GM12878 (cell line): ENCODE data around the gene TK2.

Experiments used
- ATF3 ChIP-seq: IDR thresholded peaks from 2 replicates; pipeline ENCODE4 v1.6.1; 2011; ENCODE audit warnings: low read depth, mild to moderate bottlenecking, low read length, moderate library complexity, borderline replicate concordance; ENCODE audit errors: extremely low read depth
- CBFB ChIP-seq: IDR thresholded peaks from 2 replicates; pipeline ENCODE4 v1.6.1; 2016; ENCODE audit warnings: antibody characterized with exemption, low read depth
- CTCF ChIP-seq, 3 experiments: IDR thresholded peaks in 2 of 3; conservative IDR thresholded peaks in 1 of 3; 2 replicates each; pipeline ENCODE4 v1.5.1; 2011; ENCODE audit warnings: low read depth in 3 of 3, low read length in 3 of 3, mild to moderate bottlenecking in 3 of 3, control low read depth in 2 of 3, moderate library complexity in 2 of 3, inconsistent platforms in 1 of 3, mixed read lengths in 1 of 3; ENCODE audit not compliant: control insufficient read depth in 2 of 3, insufficient read depth in 1 of 3; ENCODE audit errors: extremely low read depth in 1 of 3
- FOS ChIP-seq: IDR thresholded peaks from 3 replicates; pipeline ENCODE4 v1.6.1; 2011; ENCODE audit warnings: borderline replicate concordance; ENCODE audit not compliant: insufficient read length; ENCODE audit errors: extremely low read depth
- MTA3 ChIP-seq: IDR thresholded peaks from 2 replicates; pipeline ENCODE4 v1.6.1; 2012; ENCODE audit warnings: low read length, inconsistent platforms, borderline replicate concordance
- RFX5 ChIP-seq: IDR thresholded peaks from 2 replicates; pipeline ENCODE4 v1.6.1; 2011; ENCODE audit warnings: low read depth, low read length, improper control_type of control experiment

- TF ChIP-seq RFX5, result no peak
- no peak for TF ChIP-seq MTA3
- no peak for TF ChIP-seq FOS
- no peak for TF ChIP-seq CTCF (IDR thresholded peaks at IDR 0.05 in 2 of 3, conservative IDR thresholded peaks at IDR 0.05 in 1 of 3; ENCODE audit: control insufficient read depth in 2 of 3, extremely low read depth in 1 of 3, insufficient read depth in 1 of 3, low read depth in 3 of 3, low read length in 3 of 3)
- TF ChIP-seq CBFB, result no peak
- TF ChIP-seq ATF3, result no peak
These were observed 13.1 kb upstream of the TK2 start for GRCh38 chr16:66562986-66563385.
